Measurements from ENCODE around the gene TMEFF1.

TMEFF1 gene

DNA sequence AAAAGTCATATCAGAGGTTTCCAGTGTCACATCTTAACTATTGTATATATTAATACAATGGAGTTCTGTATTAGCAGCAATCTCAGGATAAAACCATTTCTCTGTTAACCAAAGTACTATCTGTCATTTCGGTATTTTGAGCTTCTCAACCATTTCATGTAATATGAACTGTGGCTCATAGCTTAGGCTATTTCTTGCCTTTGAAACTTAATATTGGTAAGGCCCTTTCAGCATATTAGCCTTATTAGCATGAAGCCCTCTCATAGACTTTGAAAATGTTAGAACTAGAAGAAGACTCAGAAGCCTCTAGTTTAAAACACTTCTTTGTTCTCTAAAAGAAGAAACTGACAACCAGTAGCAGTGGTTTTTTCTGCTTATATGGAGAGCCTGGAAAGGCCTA lies 105.7 kb downstream of the TMEFF1 start:
- no peak for DNase-seq

DNA sequence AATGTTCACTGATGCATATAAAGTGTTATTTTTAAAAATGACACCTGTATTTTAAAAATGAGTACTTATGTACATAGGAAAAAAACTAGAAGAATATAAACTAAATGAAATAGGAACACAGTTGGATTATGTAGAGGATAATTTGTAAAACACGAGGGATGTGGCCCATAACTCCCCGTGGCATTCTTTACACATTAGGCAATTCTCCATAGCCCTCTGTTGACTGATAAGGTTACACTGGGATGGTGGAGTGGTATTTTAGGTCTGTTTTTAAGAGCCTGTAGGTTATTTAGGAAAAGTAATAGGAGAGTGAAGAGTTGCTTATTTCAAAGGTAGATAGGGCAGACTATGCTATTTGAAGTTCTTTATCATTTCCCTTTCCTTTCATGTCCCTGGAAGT lies 106.7 kb downstream of the TMEFF1 start:
- DNase-seq: no peak

- no peak for DNase-seq
These were observed 107.3 kb downstream of the TMEFF1 start for GRCh38 chr9:100580257-100580656.

GRCh38 chr9:100581081-100581480 lies 108.1 kb downstream of the TMEFF1 start:
- DNase-seq: no peak

- no peak for DNase-seq
These were observed 108.7 kb downstream of the TMEFF1 start for GRCh38 chr9:100581661-100582060.

- DNase-seq: no peak
These were observed 110.3 kb downstream of the TMEFF1 start for GRCh38 chr9:100583014-100583802.

DNA sequence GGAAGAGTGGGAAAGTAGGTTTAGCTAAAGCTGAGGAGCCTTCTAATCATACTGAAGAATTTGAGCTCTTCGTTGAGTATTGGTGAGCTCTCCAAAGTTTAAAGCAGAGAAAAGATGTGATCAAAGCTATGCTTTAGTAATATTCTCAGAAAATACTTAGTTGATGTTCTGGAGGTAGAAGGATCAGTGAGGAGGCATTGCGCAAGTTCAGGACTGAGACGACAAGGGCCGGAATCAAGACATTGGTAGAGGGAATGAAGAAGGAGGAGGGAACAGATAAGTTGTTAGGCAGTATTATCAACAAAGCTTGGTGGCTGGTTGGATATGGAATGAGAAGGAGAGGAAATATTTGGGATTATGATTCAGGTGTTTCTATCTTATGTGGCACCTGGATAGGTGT lies 112.0 kb downstream of the TMEFF1 start:
- no peak for DNase-seq

DNA sequence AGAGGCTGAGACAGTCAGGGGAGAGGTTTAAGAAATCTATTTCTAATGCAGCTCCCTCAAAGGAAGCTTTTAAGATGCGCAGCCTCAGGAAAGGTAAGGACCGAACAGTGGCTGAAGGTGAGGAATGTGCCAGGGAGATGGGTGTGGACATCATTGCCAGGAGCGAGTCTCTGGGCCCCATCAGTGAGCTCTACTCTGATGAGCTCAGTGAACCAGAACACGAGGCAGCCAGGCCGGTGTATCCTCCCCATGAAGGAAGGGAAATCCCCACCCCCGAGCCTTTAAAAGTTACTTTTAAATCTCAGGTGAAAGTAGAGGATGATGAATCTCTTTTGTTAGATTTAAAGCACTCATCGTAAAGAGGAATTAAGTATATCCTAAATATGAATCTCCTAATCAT lies 113.1 kb downstream of the TMEFF1 start:
- DNase-seq: no peak

DNA sequence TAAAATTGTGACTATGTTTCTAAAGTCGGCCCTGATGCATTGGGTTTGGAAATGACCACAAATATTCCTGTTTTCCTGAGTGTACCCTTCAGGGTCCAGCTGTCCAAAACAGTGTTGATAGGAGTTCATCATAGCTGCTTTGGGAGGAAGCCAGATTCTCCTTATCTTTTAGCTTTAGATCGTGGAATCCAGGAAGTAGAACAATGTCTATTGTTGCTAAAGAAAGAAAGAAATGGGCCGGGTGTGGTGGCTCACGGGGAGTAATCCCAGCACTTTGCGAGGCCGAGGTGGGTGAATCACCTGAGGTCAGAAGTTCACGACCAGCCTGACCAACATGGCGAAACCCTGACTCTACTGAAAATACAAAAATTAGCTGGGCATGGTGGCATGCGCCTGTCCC lies 114.4 kb downstream of the TMEFF1 start:
- DNase-seq: no peak

- DNase-seq: no peak
These were observed 116.6 kb downstream of the TMEFF1 start for GRCh38 chr9:100589582-100589981.

DNA sequence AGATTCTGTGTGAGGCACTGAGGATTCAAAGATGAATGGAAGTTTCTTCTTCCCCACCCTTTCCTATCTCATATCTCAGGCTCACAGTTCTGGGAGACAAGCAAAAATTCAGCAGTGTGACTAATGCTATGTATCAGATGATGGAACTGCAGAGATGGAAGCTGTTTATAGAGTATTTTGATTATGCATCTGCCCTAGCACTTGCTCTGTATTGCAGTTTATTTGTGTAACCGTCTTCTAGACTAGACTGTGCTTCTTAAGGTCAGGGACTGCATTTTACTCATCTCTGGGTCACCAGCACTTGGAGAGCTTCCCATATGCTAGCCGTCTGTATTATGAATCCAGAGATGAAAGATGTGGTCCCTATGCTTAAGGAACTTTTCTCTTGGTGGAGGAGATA lies 117.5 kb downstream of the TMEFF1 start:
- no peak for DNase-seq

GRCh38 chr9:100591139-100591538 lies 118.2 kb downstream of the TMEFF1 start:
- DNase-seq: no peak

DNA sequence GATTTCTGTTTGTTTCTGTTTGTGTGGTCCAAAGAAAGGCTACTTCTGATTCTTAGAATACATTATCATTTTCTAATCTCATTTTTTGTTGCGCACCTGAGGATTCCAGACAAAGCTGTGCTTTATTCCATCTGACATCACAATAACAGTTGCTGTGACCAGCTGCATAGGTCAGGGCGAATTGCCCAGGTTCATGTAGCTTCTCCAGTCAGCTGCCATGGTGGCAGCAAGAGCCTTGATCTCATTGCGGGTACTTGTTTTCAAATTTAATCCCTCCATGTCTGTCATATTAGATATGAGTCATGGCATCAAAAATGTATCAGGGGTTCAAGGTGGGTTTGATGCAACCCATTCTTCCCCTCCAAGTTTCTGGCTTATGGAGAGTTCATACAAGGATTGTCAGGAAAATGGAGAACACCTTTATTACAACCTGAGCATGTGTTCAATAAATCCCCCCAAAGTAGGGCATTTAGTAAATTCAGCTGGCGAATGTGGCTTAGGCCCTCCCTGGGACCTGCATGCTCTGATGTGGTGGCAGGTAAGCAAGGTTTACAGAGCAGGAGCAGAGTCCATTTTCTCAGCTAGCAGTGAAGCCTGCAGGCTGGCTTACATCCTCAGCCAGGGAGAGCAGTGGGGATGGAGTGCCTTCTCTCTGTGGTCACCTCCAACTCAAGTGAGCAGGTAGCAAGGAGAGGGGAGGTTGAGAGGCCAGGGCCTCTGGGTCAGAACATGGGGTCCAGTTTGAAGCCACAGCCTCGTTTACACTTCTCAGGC lies 118.9 kb downstream of the TMEFF1 start:
- DNase-seq: no peak

DNA sequence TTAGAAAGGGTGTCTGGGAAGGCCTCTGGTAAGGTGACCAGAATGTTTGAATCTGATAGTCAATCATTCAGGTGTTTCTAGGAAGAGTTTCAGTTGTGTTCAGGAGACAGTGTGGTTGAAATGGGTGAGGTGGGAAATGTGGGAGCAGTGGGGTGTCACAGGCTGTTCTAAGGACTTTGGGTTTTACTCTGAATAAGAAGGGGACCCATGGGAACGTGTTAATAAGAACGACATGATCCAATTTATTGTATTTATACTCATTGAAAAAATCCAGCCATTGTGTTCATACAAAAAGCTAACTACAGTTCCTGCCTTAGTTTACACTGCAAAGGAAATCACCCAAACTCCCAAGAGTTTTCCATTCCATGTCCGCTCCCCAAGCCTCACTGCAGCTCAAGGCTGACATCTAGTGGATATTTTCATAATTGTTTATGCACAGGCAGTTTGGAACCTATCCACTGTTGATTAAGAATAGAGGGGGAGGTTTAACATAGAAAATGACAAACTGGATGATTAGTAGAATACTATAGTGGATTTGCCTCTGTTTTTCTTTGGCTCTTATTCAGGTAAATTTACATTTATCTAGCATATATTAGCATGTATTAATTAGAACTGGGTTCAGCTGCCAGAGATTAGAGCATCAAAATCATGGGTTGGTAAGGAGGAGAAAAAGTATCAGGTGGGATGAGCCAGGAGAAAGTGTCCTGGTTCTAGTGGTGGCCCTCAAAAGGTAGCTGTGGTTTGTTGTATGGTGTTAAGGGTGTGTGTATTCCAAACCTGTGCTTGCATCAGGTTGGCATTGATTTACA lies 122.6 kb downstream of the TMEFF1 start:
- peak; percentile 69 to 83 (median 82) for DNase-seq

- DNase-seq: no peak
These were observed 124.3 kb downstream of the TMEFF1 start for GRCh38 chr9:100597236-100597635.

GRCh38 chr9:100598641-100599145 lies 125.7 kb downstream of the TMEFF1 start:
- DNase-seq: peak; percentile 85 to 93 (median 92)

DNA sequence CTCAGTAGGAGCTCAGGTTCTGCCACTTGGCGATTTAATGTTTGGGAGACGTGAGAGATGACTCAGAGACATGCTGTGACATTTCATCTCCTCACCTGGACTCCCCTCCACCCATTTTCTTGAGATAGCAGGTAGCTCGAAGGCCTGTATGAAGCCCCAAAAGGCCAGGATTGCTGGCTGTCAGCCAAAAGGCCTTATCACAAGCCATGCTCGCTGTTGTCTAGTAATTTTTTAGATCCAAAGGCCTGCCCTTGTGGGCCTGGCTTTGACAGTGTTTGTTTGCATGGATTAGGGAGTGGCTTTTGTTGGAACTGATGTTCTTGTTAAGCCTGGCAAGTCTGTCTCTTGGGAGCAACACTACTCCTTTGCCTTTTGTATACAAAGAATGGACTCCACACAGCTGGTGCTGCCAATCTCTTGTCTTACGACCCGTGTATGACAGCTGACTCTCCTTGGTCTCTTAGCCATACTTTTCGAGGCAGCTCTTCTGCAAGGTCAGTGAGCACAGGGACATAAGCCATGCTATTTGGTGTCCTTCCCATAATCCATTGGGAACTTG lies 127.7 kb downstream of the TMEFF1 start:
- DNase-seq: no peak

DNA sequence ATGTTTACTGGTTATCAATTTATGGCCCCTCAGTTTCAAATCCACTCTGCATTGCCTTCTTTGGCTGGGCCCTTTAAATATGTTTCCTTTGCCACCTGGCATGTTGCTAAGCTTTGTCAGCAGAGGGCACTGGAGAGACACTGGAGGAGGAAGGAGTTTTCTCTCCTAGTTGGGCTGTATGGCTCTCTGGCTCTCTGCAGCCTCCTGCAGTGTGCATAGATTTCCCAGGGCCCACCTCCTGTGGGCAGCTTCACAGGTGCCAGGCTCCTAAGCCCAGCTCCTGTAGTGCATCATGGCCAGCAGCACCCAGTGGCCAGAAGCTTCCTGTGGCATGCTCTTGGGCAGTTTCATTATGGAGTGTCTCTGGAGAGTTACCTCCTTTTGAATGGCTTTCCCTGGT lies 128.3 kb downstream of the TMEFF1 start:
- DNase-seq: peak; percentile 69 to 71 (median 69)

GRCh38 chr9:100602342-100602801 lies 129.4 kb downstream of the TMEFF1 start:
- peak; percentile 39 to 47 (median 45) for DNase-seq

- DNase-seq: no peak
These were observed 132.5 kb downstream of the TMEFF1 start for GRCh38 chr9:100605405-100605804.

GRCh38 chr9:100619194-100619593 lies 146.2 kb downstream of the TMEFF1 start:
- DNase-seq: no peak

DNA sequence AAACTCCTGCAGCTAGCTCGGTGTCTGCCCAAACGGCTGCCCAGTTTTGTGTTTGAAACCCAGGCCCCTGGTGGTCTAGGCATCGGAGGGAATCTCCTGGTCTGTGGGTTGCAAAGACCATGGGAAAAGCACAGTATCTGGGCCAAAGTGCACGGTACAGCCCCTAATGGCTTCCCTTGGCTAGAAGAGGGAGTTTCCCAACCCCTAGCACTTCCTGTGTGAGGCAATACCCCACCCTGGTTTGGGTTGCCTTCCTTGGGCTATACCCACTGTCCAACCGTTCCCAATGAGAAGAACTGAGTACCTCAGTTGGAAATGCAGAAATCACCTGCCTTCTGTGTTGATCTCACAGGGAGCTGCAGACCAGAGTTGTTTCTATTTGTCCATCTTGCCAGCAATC lies 146.7 kb downstream of the TMEFF1 start:
- DNase-seq: peak in 2 of 3 donors; percentile 7 to 13

DNA sequence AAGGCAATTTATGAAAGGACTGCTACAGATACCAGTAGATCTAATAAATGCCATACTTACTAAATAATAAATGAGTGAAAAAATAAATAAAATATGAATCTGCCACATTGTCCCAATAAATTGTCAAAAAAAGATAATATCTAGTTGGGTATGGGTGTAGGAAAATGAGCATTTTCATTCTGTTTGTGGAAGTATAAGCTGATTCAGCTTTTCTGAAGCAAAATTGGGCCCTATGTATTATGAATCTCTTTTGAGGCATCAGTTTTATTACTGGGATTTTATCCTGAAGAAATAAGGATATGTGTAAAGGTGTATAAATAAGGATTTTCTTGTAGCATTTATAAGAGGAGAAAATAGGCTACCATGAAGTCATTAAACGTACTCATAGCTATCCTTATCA lies 151.0 kb downstream of the TMEFF1 start:
- no peak for DNase-seq

All from suppressor macrophage treated with lipopolysaccharide for 1 hour (primary cell).